ENCODE data around the gene MNX1.

Gene MNX1

DNA sequence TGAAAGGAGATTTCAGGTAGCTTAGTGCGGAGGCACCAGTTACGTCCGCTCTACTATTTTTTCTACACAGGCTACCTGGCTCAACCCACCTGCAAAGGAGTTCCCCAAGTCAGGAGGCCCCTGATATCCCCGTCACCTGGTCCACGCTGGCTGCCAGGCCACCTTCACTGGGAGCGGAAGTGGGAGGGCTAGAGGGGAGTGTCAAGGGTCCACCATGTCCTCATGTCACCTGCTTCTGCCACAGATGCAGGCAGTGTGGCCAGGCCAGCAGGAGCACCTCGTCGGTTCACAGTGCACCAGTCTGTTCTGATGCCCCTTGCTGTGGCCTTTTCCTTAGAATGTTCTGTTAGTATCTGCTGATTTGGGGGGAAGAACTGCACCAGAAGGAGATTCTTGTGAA is 44.1 kb downstream of the MNX1 start:
- no peak for DNase-seq

DNA sequence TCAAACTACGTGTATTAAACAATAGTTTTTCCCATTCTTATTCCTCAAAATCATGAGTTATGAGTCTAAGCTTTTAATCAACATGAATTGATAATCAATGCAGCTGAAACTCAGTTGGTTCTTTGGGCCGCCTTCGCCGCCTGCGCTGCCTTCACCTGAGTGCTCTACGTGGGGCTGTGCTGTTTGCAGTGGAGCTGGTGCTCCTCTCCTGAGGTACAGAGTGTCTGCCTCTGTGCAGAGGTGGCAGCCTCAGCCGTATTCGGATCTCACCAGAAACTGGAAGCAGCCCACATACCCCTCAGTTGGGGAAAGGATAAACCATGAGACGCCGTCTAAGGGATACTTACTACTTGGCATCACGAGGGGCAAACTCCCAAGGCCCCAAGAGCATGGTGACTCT is 45.5 kb downstream of the MNX1 start:
- no peak for DNase-seq

DNA sequence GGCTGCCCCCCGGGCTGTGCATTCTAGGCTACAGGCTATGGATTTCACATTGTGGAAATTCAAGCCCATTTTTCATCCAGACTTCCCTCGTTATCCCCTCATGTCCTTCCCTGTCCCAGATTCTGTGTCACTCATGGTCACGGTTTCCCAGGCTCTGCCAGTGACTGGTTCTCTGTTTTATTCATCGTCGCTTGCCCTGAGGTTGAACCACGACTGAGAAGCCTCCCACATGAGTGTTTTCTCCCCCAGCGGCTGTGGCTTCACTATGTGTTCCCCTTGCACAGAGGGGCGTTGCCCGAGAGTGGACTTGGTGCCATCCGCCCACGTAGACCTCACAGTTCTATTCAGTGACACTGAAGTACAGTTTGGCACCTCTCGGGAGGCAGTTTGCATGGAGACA is 47.0 kb downstream of the MNX1 start:
- no peak for DNase-seq

DNA sequence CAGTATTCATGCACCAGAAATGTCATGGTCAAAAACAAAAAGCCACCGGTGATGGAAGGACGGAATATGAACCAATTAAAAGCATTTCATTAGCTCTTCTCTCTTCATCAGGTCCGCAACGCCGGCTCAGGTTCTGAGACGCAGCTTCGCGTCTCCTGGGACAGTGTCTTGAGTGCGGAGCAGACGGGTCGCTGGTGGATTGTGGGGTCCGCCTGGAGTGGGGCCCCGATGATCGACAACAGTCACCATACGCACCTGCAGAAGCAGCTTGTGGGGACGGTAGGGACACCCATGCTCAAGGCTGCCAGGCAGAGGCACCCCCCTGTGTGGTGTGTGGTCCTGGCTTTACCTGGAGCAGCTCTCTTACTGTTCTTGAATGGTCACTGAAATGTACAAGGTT is 47.6 kb downstream of the MNX1 start:
- DNase-seq: no peak

DNA sequence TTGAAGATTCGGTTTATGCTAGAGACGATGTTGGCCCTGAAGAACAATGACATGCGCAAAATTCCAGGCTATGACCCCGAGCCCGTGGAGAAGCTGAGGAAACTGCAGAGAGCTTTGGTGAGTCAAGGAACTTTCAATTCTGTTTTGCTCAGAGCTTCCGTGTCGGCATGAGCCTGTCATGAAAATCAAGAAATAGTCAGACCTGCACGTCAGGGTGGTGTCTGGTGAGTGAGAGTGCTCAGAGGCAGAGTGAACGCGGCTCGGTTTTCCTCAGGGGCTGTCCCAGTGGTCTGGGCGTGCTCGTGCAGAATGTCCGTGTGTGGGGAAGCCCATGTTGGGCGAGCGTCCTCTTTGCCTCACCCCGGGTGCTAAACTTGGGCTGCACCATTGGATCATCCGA is 48.3 kb downstream of the MNX1 start:
- DNase-seq: no peak

DNA sequence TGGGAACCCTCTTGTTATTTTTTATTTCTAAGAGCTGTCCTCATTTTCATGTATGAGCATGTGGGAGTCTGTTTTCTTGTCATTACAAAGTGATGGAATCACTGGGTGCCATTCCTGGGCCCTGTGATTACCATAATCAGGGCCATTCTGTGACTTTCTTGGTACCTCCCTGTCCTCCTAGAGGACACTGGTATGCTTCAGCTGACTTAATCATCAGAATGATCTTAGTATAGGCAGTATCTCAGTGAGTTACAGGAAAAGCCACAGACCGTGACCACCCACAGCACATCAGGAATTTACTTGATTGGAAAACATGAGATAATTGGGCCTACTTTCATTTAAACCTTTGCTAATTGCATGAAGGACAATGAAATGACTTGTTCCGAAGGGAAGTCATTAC is 53.7 kb downstream of the MNX1 start:
- no peak for DNase-seq

DNA sequence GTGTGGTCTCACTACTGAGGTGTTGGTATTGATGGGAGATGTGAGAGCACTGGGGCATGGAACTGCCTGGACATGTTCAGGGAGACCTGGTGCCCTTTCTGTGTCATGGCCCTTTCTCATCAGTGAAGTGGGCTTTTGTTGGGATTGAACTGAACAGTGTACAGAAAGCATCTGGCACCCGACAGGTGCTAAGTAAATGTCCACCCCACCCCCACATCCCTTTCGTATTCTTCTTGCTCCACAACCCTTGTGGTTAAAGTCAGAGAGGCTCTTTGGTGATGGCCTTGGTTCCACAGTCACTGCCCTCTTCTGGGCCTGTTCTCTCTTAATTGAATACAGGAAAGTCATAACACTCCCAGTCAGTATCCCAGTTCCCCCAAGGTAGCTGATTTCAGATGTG is 55.5 kb downstream of the MNX1 start:
- no peak for DNase-seq

Measured in AML-193 (cell line).